NB4 (cell line): ENCODE measurements around the gene GNPAT.
A peak's percentile ranks its signal among the peaks of the same experiment; 100 is the strongest.

Experiments
- CTCF ChIP-seq: IDR thresholded peaks from one replicate; pipeline ENCODE4 v1.5.1; 2012; ENCODE audit warnings: low read depth, low read length
- POLR2A ChIP-seq: IDR thresholded peaks from 2 replicates; pipeline ENCODE4 v1.6.1; 2011; ENCODE audit warnings: mild to moderate bottlenecking; ENCODE audit not compliant: insufficient read length; ENCODE audit errors: extremely low read depth

- no peak for TF ChIP-seq POLR2A
- TF ChIP-seq CTCF: peak; percentile 4
Observed at GRCh38 chr1:231241750-231242149, 738 bp downstream of the GNPAT start.
